ENCODE results near the gene SSX2.
"Not testable (repeated sequence)": the region's sequence is repeated elsewhere in the genome, so short reads cannot be mapped to it uniquely, and the experiment has no call there.

The SSX2 gene

GRCh38 chrX:52707078-52707477 lies at the start of gene SSX2:
TSS of gene SSX2 (minus strand) at chrX:52707178. CDS start at chrX:52705749, 1,429 bp downstream.
- not testable (repeated sequence) for DNase-seq (ENCODE audit: low read depth); H3K9me3 ChIP-seq (ENCODE audit: control insufficient read depth, low read length); H3K36me3 ChIP-seq (ENCODE audit: control insufficient read depth, insufficient read depth, low read length, severe bottlenecking); H3K9ac ChIP-seq (ENCODE audit: low read length); H3K4me3 ChIP-seq (ENCODE audit: low read length); H3K4me1 ChIP-seq (ENCODE audit: control insufficient read depth, insufficient read depth, low read length); H3K27me3 ChIP-seq (replicated peaks; ENCODE audit: control insufficient read depth, insufficient read depth, low read length)

- not testable (repeated sequence) for DNase-seq (ENCODE audit: low read depth); H3K9ac ChIP-seq (ENCODE audit: low read length); H3K9me3 ChIP-seq (ENCODE audit: control insufficient read depth, low read length); H3K27me3 ChIP-seq (replicated peaks; ENCODE audit: control insufficient read depth, insufficient read depth, low read length); H3K4me3 ChIP-seq (ENCODE audit: low read length); H3K4me1 ChIP-seq (ENCODE audit: control insufficient read depth, insufficient read depth, low read length); H3K36me3 ChIP-seq (ENCODE audit: control insufficient read depth, insufficient read depth, low read length, severe bottlenecking)
These were observed 44.0 kb upstream of the SSX2 start, which contains the start of gene SSX2B for GRCh38 chrX:52750952-52751351. TSS of gene SSX2B (plus strand) at chrX:52751252. CDS start at chrX:52752681, 1,429 bp downstream.

- not testable (repeated sequence) for H3K9me3 ChIP-seq (ENCODE audit: control insufficient read depth, low read length); H3K36me3 ChIP-seq (ENCODE audit: control insufficient read depth, insufficient read depth, low read length, severe bottlenecking); H3K9ac ChIP-seq (ENCODE audit: low read length); DNase-seq (ENCODE audit: low read depth); H3K4me1 ChIP-seq (ENCODE audit: control insufficient read depth, insufficient read depth, low read length); H3K4me3 ChIP-seq (ENCODE audit: low read length); H3K27me3 ChIP-seq (replicated peaks; ENCODE audit: control insufficient read depth, insufficient read depth, low read length)
These were observed 14.9 kb downstream of the SSX2 start for GRCh38 chrX:52692034-52692433.

- DNase-seq (ENCODE audit: low read depth); H3K4me1 ChIP-seq (ENCODE audit: control insufficient read depth, insufficient read depth, low read length); H3K9me3 ChIP-seq (ENCODE audit: control insufficient read depth, low read length); H3K36me3 ChIP-seq (ENCODE audit: control insufficient read depth, insufficient read depth, low read length, severe bottlenecking); H3K9ac ChIP-seq (ENCODE audit: low read length); H3K4me3 ChIP-seq (ENCODE audit: low read length); H3K27me3 ChIP-seq (replicated peaks; ENCODE audit: control insufficient read depth, insufficient read depth, low read length): not testable (repeated sequence)
These were observed 44.8 kb downstream of the SSX2 start for GRCh38 chrX:52662218-52662617.

- H3K4me1 ChIP-seq (ENCODE audit: control insufficient read depth, insufficient read depth, low read length); H3K4me3 ChIP-seq (ENCODE audit: low read length); H3K9me3 ChIP-seq (ENCODE audit: control insufficient read depth, low read length); H3K27me3 ChIP-seq (replicated peaks; ENCODE audit: control insufficient read depth, insufficient read depth, low read length); H3K36me3 ChIP-seq (ENCODE audit: control insufficient read depth, insufficient read depth, low read length, severe bottlenecking); DNase-seq (ENCODE audit: low read depth); H3K9ac ChIP-seq (ENCODE audit: low read length): not testable (repeated sequence)
These were observed 51.5 kb downstream of the SSX2 start for GRCh38 chrX:52655475-52655874.

GRCh38 chrX:52654800-52655199 lies 52.2 kb downstream of the SSX2 start, which contains the start of gene SSX7:
TSS of gene SSX7 (minus strand) at chrX:52654900. CDS start at chrX:52653472, 1,428 bp downstream.
- not testable (repeated sequence) for H3K9ac ChIP-seq (ENCODE audit: low read length); H3K4me1 ChIP-seq (ENCODE audit: control insufficient read depth, insufficient read depth, low read length); H3K4me3 ChIP-seq (ENCODE audit: low read length); H3K27me3 ChIP-seq (replicated peaks; ENCODE audit: control insufficient read depth, insufficient read depth, low read length); H3K36me3 ChIP-seq (ENCODE audit: control insufficient read depth, insufficient read depth, low read length, severe bottlenecking); DNase-seq (ENCODE audit: low read depth); H3K9me3 ChIP-seq (ENCODE audit: control insufficient read depth, low read length)

- not testable (repeated sequence) for H3K4me1 ChIP-seq (ENCODE audit: control insufficient read depth, insufficient read depth, low read length); H3K36me3 ChIP-seq (ENCODE audit: control insufficient read depth, insufficient read depth, low read length, severe bottlenecking); H3K9me3 ChIP-seq (ENCODE audit: control insufficient read depth, low read length); DNase-seq (ENCODE audit: low read depth); H3K9ac ChIP-seq (ENCODE audit: low read length); H3K4me3 ChIP-seq (ENCODE audit: low read length); H3K27me3 ChIP-seq (replicated peaks; ENCODE audit: control insufficient read depth, insufficient read depth, low read length)
These were observed 56.3 kb downstream of the SSX2 start for GRCh38 chrX:52650676-52651075.

- not testable (repeated sequence) for DNase-seq (ENCODE audit: low read depth); H3K36me3 ChIP-seq (ENCODE audit: control insufficient read depth, insufficient read depth, low read length, severe bottlenecking)
These were observed 58.0 kb downstream of the SSX2 start for GRCh38 chrX:52648956-52649355.

More at GRCh38 chrX:52648956-52649355, 58.0 kb downstream of the SSX2 start:
- H3K9me3 ChIP-seq (ENCODE audit: control insufficient read depth, low read length); H3K4me3 ChIP-seq (ENCODE audit: low read length); H3K9ac ChIP-seq (ENCODE audit: low read length); H3K4me1 ChIP-seq (ENCODE audit: control insufficient read depth, insufficient read depth, low read length); H3K27me3 ChIP-seq (replicated peaks; ENCODE audit: control insufficient read depth, insufficient read depth, low read length): not testable (repeated sequence)

Data from adipocyte (in vitro differentiated cells).